ENCODE measurements around the gene PAPPA2.

Gene PAPPA2

GRCh38 chr1:176469450-176470010 lies 6.6 kb downstream of the PAPPA2 start:
- TF ChIP-seq POLR2A (IDR thresholded peaks at IDR 0.05; ENCODE audit: low read length) (no peak), GATA1 (IDR thresholded peaks at IDR 0.05; ENCODE audit: low read depth, low read length) (no peak)
- DNase-seq, result no peak

DNA sequence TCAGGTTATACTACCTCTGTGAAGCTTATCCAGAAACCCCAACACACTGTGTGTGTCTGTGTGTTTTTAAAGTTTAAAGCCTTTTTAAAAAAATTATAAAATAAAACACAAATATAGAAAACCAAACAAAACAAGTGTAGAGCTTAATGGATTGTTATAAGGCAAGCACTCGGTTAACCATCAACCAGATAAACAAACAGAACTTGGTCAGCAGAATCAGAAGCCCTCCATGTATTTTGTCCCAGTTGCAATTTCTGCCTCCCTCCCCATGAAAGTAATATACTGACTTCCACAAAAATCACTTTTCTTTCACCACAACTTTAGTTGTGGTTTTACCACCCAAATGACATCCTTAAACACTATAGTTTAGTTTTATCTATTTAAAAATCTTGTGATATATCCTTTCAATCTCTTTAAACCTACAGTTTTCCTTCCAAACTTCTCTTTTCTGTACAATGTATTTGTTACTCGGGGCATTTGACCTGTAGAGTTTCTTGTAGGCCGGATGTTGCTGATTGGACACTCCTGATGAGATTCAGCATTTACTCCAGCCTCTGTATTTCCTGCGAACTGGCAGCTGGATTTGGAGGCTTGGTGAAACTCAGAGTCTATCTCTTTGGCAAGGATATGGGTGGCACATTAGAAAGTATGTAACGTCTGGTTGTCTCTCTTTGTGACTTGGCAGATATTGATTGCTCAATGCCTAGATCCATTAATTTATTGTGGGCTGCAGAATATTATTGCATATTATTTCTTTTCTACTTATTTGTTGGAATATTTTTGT lies 8.6 kb downstream of the PAPPA2 start:
- DNase-seq, result no peak
- TF ChIP-seq GATA1 (IDR thresholded peaks at IDR 0.05; ENCODE audit: low read depth, low read length) (no peak), POLR2A (IDR thresholded peaks at IDR 0.05; ENCODE audit: low read length) (no peak)

- no peak for DNase-seq
- no peak for TF ChIP-seq POLR2A (IDR thresholded peaks at IDR 0.05; ENCODE audit: low read length)
- no peak for TF ChIP-seq GATA1 (IDR thresholded peaks at IDR 0.05; ENCODE audit: low read depth, low read length)
These were observed 17.0 kb downstream of the PAPPA2 start for GRCh38 chr1:176479971-176480370.

GRCh38 chr1:176480750-176481149 lies 17.8 kb downstream of the PAPPA2 start:
- DNase-seq, result no peak
- TF ChIP-seq POLR2A (IDR thresholded peaks at IDR 0.05; ENCODE audit: low read length), result no peak
- TF ChIP-seq GATA1 (IDR thresholded peaks at IDR 0.05; ENCODE audit: low read depth, low read length), result no peak

GRCh38 chr1:176485083-176485482 lies 22.1 kb downstream of the PAPPA2 start:
- no peak for TF ChIP-seq POLR2A (IDR thresholded peaks at IDR 0.05; ENCODE audit: low read length)

DNA sequence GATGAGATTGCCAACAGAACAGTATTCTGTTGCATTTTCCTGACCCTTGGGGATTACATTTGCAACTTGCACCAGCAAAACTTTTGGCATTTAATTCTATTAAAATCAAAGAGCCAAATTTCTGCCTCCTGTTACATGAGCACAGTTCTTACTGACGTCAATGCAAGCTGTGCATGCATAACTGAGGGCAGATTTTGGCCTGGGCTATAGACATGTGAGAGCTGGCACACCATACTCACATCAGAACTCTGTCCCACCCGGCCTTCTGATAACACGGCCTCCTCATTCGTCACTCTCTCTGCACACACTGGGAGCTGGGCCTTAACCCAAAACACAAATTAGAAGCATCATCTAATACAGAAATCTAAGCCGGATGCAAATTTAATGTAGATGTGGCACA lies 31.5 kb downstream of the PAPPA2 start:
- TF ChIP-seq GATA1 (IDR thresholded peaks at IDR 0.05; ENCODE audit: low read depth, low read length), result no peak
- no peak for TF ChIP-seq POLR2A (IDR thresholded peaks at IDR 0.05; ENCODE audit: low read length)
- DNase-seq, result no peak

More at GRCh38 chr1:176485083-176485482, 22.1 kb downstream of the PAPPA2 start:
- DNase-seq, result no peak

- no peak for DNase-seq
- TF ChIP-seq GATA1 (IDR thresholded peaks at IDR 0.05; ENCODE audit: low read depth, low read length) (no peak), POLR2A (IDR thresholded peaks at IDR 0.05; ENCODE audit: low read length) (no peak)
These were observed 36.7 kb downstream of the PAPPA2 start for GRCh38 chr1:176499671-176500070.

- no peak for DNase-seq
- no peak for TF ChIP-seq POLR2A (IDR thresholded peaks at IDR 0.05; ENCODE audit: low read length)
These were observed 38.6 kb downstream of the PAPPA2 start for GRCh38 chr1:176501599-176501998.

DNA sequence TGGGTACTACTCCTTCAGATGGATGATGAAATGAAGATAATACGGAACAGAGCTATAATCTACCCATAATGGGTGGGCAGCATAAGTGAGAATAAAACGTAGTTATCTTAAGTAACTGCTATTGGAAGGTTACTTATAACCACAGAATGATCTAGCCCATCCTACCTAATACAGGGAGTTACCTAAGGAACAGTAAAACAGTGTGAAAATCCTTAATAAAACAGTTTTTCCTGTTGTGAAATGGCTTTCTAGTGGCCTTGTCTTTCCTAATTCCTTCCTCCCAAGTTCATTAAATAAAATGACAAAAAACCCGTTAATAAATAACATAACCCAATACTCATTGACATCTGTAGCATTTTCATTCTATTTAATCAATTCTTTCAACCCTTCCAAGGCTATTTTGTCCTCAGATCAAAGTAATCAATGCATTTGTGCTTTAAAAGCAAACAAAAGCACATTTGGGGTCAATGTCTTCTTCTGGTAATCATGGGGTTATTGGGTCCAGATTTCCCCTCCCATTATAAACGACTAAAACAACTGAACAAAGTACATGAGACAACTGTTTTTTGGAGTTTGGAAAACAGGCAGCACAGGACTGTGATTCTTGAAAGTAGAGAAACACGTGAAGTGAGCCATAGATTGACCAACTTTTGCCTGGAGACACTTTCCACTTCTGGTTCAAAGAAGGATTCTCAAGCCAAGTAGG lies 42.0 kb downstream of the PAPPA2 start:
- TF ChIP-seq GATA1 (IDR thresholded peaks at IDR 0.05; ENCODE audit: low read depth, low read length), result no peak
- no peak for TF ChIP-seq POLR2A (IDR thresholded peaks at IDR 0.05; ENCODE audit: low read length)
- DNase-seq, result no peak

- no peak for DNase-seq
- no peak for TF ChIP-seq POLR2A (IDR thresholded peaks at IDR 0.05; ENCODE audit: low read length)
- TF ChIP-seq GATA1 (IDR thresholded peaks at IDR 0.05; ENCODE audit: low read depth, low read length), result no peak
These were observed 50.0 kb downstream of the PAPPA2 start for GRCh38 chr1:176512966-176513365.

DNA sequence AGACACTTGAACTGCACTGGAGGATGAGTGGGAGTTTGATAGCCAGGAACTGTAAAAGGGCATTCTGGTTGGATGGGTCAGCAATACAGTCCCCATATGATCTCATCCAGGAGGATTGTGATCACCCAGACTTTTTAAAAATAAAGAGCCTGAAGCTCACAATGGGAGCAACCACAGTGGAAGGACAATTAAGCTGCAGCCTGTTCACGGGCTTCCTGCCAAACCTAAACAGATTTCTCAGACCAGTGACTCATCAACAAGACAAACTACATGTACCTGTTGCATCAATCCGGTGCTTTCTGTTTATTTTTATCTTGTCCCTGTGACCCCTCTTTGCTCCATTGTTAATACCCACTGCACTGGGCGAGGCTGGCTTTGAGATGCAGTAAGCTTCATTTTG lies 52.3 kb downstream of the PAPPA2 start:
- no peak for DNase-seq
- TF ChIP-seq GATA1 (IDR thresholded peaks at IDR 0.05; ENCODE audit: low read depth, low read length) (no peak), POLR2A (IDR thresholded peaks at IDR 0.05; ENCODE audit: low read length) (no peak)

GRCh38 chr1:176517484-176517883 lies 54.5 kb downstream of the PAPPA2 start:
- TF ChIP-seq POLR2A (IDR thresholded peaks at IDR 0.05; ENCODE audit: low read length) (no peak), GATA1 (IDR thresholded peaks at IDR 0.05; ENCODE audit: low read depth, low read length) (no peak)
- DNase-seq, result no peak

DNA sequence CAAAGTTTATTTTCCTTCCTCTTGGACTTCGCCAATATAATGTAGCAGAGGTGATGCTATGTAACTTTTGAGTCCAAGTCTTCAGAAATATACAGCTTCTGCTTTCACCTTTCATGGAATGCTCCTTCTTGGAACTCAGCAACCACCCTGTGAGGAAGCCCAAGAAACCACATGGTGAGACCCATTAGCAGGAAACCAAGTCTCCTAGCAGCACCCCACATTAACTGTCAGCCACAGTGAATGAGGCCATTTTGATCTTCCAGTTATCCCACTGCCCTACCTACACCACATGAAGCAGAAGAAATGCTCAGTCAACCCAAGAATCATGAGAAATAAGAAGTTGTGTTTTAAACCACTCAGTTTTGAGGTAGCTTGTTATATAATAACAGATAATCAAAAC lies 58.2 kb downstream of the PAPPA2 start:
- TF ChIP-seq GATA1 (IDR thresholded peaks at IDR 0.05; ENCODE audit: low read depth, low read length) (no peak), POLR2A (IDR thresholded peaks at IDR 0.05; ENCODE audit: low read length) (no peak)
- no peak for DNase-seq

GRCh38 chr1:176522310-176522845 lies 59.4 kb downstream of the PAPPA2 start:
- no peak for DNase-seq
- TF ChIP-seq GATA1 (IDR thresholded peaks at IDR 0.05; ENCODE audit: low read depth, low read length), result no peak
- TF ChIP-seq POLR2A (IDR thresholded peaks at IDR 0.05; ENCODE audit: low read length), result no peak
